CD14-positive monocyte (primary cell): ENCODE data around the gene RNFT2. TPM values are rescaled to one million over a fixed set of nuclear protein-coding genes. Genes with fewer than 3 reads are reported as not detected.

ENCODE experiments used
- DNase-seq, 3 donors: peaks; one replicate each; pipeline ENCODE4 v3.0.0-alpha.2; 2011 to 2022
- H2AFZ ChIP-seq: 2 replicates; pipeline ENCODE4 v1.6.0; 2012; ENCODE audit warnings: mild to moderate bottlenecking, low read depth, low read length, inconsistent platforms; ENCODE audit not compliant: insufficient read depth, poor library complexity, severe bottlenecking
- H3K27ac ChIP-seq, 2 donors: 1 replicate in 1 of 2; 2 replicates in 1 of 2; pipeline ENCODE4 v1.5.1; 2012 to 2013; ENCODE audit warnings: low read length in 2 of 2, control low read depth in 1 of 2, inconsistent platforms in 1 of 2, low read depth in 1 of 2, mild to moderate bottlenecking in 1 of 2
- H3K27me3 ChIP-seq, 2 donors: one replicate each; pipeline versions ENCODE4 v1.6.0 to v1.6.1; 2011 to 2013; ENCODE audit warnings: low read length in 2 of 2; ENCODE audit not compliant: control insufficient read depth in 2 of 2, insufficient read depth in 2 of 2
- H3K36me3 ChIP-seq, 2 donors: replicated peaks in 1 of 2; 1 replicate in 1 of 2; 2 replicates in 1 of 2; pipeline versions ENCODE4 v1.5.1 to v1.6.1; 2012 to 2013; ENCODE audit warnings: low read length in 2 of 2, control low read depth in 1 of 2, inconsistent platforms in 1 of 2, mild to moderate bottlenecking in 1 of 2; ENCODE audit not compliant: insufficient read depth in 2 of 2, control insufficient read depth in 1 of 2
- H3K4me1 ChIP-seq, 2 donors: 1 replicate in 1 of 2; 2 replicates in 1 of 2; pipeline versions ENCODE4 v1.5.1 to v1.6.1; 2012 to 2013; ENCODE audit warnings: low read length in 2 of 2, control low read depth in 1 of 2, inconsistent platforms in 1 of 2, mild to moderate bottlenecking in 1 of 2, moderate library complexity in 1 of 2; ENCODE audit not compliant: insufficient read depth in 2 of 2, control insufficient read depth in 1 of 2
- H3K4me2 ChIP-seq: replicated peaks from 2 replicates; pipeline ENCODE3; 2012; ENCODE audit warnings: low read length, moderate library complexity, mild to moderate bottlenecking; ENCODE audit not compliant: poor library complexity, severe bottlenecking; ENCODE audit errors: extremely low read depth
- H3K4me3 ChIP-seq, 3 experiments: fragments of 200-600 bp in 1 of 3; sonication (generic) in 1 of 3; replicated peaks in 1 of 3; 1 replicate in 2 of 3; 2 replicates in 1 of 3; pipeline ENCODE4 v1.5.1; 2011 to 2013; ENCODE audit warnings: low read length in 3 of 3, mild to moderate bottlenecking in 3 of 3, control low read depth in 2 of 3, low read depth in 2 of 3, inconsistent platforms in 1 of 3, moderate library complexity in 1 of 3
- H3K79me2 ChIP-seq: 2 replicates; pipeline ENCODE4 v1.6.0; 2012; ENCODE audit warnings: mild to moderate bottlenecking, control low read depth, inconsistent platforms, low read length, moderate library complexity; ENCODE audit not compliant: insufficient read depth
- H3K9ac ChIP-seq: 2 replicates; pipeline ENCODE4 v1.6.0; 2017; ENCODE audit warnings: low read length, mild to moderate bottlenecking; ENCODE audit not compliant: insufficient read depth, poor library complexity, severe bottlenecking
- H3K9me3 ChIP-seq, 2 donors: replicated peaks in 1 of 2; 1 replicate in 1 of 2; 2 replicates in 1 of 2; pipeline versions ENCODE4 v1.5.1 to v1.6.1; 2012 to 2013; ENCODE audit warnings: low read length in 2 of 2, control low read depth in 1 of 2; ENCODE audit not compliant: control insufficient read depth in 1 of 2, insufficient read depth in 1 of 2
- H4K20me1 ChIP-seq: 2 replicates; pipeline ENCODE4 v1.6.0; 2012; ENCODE audit warnings: mild to moderate bottlenecking, low read length, control low read depth, moderate library complexity; ENCODE audit not compliant: insufficient read depth
- H3K27ac Mint-ChIP-seq, 7 donors: one replicate each; pipeline ENCODE4 v1.8.0; 2020; ENCODE audit warnings: mild to moderate bottlenecking in 7 of 7, mixed read lengths in 7 of 7, moderate library complexity in 6 of 7, inconsistent platforms in 2 of 7
- H3K27me3 Mint-ChIP-seq, 3 donors: one replicate each; pipeline ENCODE4 v1.8.0; 2021 to 2022; ENCODE audit warnings: low read depth in 3 of 3, mild to moderate bottlenecking in 3 of 3, mixed read lengths in 3 of 3, moderate library complexity in 3 of 3, inconsistent platforms in 1 of 3
- H3K36me3 Mint-ChIP-seq, 2 donors: one replicate each; pipeline ENCODE4 v1.8.0; 2020; ENCODE audit warnings: mixed read lengths in 2 of 2, inconsistent platforms in 1 of 2, mild to moderate bottlenecking in 1 of 2
- H3K4me1 Mint-ChIP-seq: one replicate; pipeline ENCODE4 v1.8.0; 2020; ENCODE audit warnings: mild to moderate bottlenecking, mixed read lengths
- H3K4me3 Mint-ChIP-seq, 2 donors: one replicate each; pipeline ENCODE4 v1.8.0; 2020; ENCODE audit warnings: mild to moderate bottlenecking in 2 of 2, mixed read lengths in 2 of 2, moderate library complexity in 1 of 2
- H3K9me3 Mint-ChIP-seq, 7 donors: one replicate each; pipeline ENCODE4 v1.8.0; 2020 to 2022; ENCODE audit warnings: mixed read lengths in 7 of 7, mild to moderate bottlenecking in 6 of 7, moderate library complexity in 6 of 7, inconsistent platforms in 2 of 7
- CTCF ChIP-seq: fragments of 200-600 bp; IDR thresholded peaks from one replicate; pipeline ENCODE4 v1.8.0; 2022; ENCODE audit warnings: antibody characterized with exemption, mild to moderate bottlenecking
- WGBS: methylation state at CpG from one replicate; pipeline ENCODE4 v1.1.5; 2013; ENCODE audit warnings: missing lambda C conversion rate; ENCODE audit not compliant: insufficient coverage; 5-methylcytosine and 5-hydroxymethylcytosine counted together
- intact Hi-C, 2 donors: fragments of 100-400 bp; cut with micrococcal nuclease; formaldehyde crosslinking; loops; one replicate each; pipeline versions ENCODE4 v1.15.0 to v1.15.1; 2023
- polyA plus RNA-seq, 3 donors: library from polyadenylated mRNA; depleted of rRNA in 1 of 3; unstranded in 2 of 3; stranded (reverse) in 1 of 3; fragments of 300-500 nt in 2 of 3; fragments of >200 nt in 1 of 3; fragmentation: Illumina TruSeq in 2 of 3; gene quantifications; 1 replicate in 2 of 3; 2 replicates in 1 of 3; pipeline ENCODE4 v1.2.3, GENCODE V29; 2012 to 2021

The RNFT2 gene
- polyA plus RNA-seq, 3 donors: 0.05 TPM; not detected in 2

GRCh38 chr12:116691205-116691604, 46.9 kb upstream of the RNFT2 start:
- H3K9me3 Mint-ChIP-seq: peaks cover 0 to 5% (median 0%) of the 10 kb centered on the region in 7 donors
- 100% methylated on average over 1 of the region's 7 CpGs for WGBS

GRCh38 chr12:116691636-116692035, 46.5 kb upstream of the RNFT2 start:
- peaks cover 3 to 12% (median 4%) of the 10 kb centered on the region in 3 donors for H3K27me3 Mint-ChIP-seq
- no peak overlapping the region for H3K4me3 ChIP-seq
- H3K9me3 ChIP-seq: peaks cover 0 to 6% of the 10 kb centered on the region in 2 donors
- H2AFZ ChIP-seq: no peak overlapping the region
- H3K27ac ChIP-seq: no peak overlapping the region
- no peak for TF ChIP-seq CTCF
- no peaks in the 10 kb centered on the region for H4K20me1 ChIP-seq
- intact Hi-C loops: no loop called here
- 59% methylated on average over 4 of the region's 4 CpGs for WGBS
- H3K79me2 ChIP-seq: peaks cover 2% of the 10 kb centered on the region
- peaks cover 45 to 59% of the 10 kb centered on the region in 2 donors for H3K4me1 ChIP-seq
- no peak overlapping the region for H3K4me3 Mint-ChIP-seq
- no peak overlapping the region for H3K9ac ChIP-seq
- H3K9me3 Mint-ChIP-seq: peaks cover 0 to 5% (median 0%) of the 10 kb centered on the region in 7 donors
- H3K36me3 Mint-ChIP-seq: no peaks in the 10 kb centered on the region
- H3K27me3 ChIP-seq: no peaks in the 10 kb centered on the region
- peaks cover 66% of the 10 kb centered on the region for H3K4me1 Mint-ChIP-seq
- no peaks in the 10 kb centered on the region for H3K36me3 ChIP-seq
- no peak overlapping the region for H3K27ac Mint-ChIP-seq
- H3K4me2 ChIP-seq: no peak overlapping the region
- DNase-seq: no peak

More at GRCh38 chr12:116691205-116691604, 46.9 kb upstream of the RNFT2 start:
- Histone ChIP-seq H3K36me3 (no peaks in the 10 kb centered on the region), H3K4me2 (no peak overlapping the region), H3K4me1 (peaks cover 45 to 59% of the 10 kb centered on the region in 2 donors), H3K9me3 (peaks cover 0 to 6% of the 10 kb centered on the region in 2 donors), H3K79me2 (peaks cover 2% of the 10 kb centered on the region), H2AFZ (no peak overlapping the region), H3K27me3 (no peaks in the 10 kb centered on the region), H4K20me1 (no peaks in the 10 kb centered on the region), H3K9ac (no peak overlapping the region), H3K4me3 (no peak overlapping the region), H3K27ac (no peak overlapping the region)
- DNase-seq: no peak
- Mint-ChIP-seq H3K36me3 (no peaks in the 10 kb centered on the region), H3K4me3 (no peak overlapping the region), H3K4me1 (peaks cover 63% of the 10 kb centered on the region), H3K27ac (no peak overlapping the region), H3K27me3 (peaks cover 3 to 12% (median 4%) of the 10 kb centered on the region in 3 donors)
- no peak for TF ChIP-seq CTCF
- intact Hi-C loops: no loop called here
